Astrocyte of the hippocampus (primary cell): ENCODE measurements around the gene DYNLT3.

Experiments
- DNase-seq: peaks from one replicate; pipeline ENCODE4 v3.0.0; 2011; ENCODE audit warnings: low read depth, low spot score

The DYNLT3 gene

DNA sequence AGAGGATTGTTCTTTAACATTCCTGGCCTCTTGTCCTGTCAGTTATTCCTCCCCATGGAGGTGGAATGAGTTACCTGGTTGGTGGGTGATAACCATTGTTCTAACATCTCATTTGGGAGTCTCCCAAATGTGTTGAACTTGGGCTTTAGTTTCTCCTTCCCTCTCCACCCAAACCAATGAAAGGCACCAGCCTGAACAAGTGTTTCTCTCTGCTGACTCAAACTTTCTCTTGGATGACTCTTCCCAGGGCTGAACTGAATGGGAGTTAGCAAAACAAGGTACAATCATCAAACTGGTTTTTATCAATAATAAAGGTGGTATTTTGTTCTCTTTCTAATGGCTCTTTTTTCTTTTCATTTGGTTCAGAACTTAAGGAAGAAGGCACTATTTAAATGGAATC is 2.7 kb downstream of the DYNLT3 start:
- DNase-seq = no peak

DNA sequence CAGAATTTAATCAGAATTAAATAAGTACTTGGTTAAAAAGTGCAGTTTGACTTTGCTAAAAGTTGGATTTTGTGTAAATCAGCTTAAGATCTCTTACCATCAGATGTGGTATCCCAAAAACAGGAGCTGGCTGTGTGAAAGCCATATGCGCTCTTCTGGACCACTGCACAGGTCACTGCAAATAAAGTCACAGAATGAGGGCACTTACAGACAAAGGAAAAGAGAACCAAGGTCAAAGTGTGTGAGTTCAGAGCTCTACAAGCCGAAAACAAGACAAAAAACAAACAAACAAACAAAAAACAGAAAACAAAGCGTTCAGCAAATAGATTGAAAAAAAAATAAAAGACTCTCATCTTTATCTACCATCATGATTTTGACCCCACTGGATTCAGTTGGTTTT is 6.4 kb downstream of the DYNLT3 start:
- no peak for DNase-seq

GRCh38 chrX:37834937-37835336 is 12.4 kb downstream of the DYNLT3 start:
- no peak for DNase-seq

GRCh38 chrX:37830371-37830770 is 17.0 kb downstream of the DYNLT3 start:
- no peak for DNase-seq

DNA sequence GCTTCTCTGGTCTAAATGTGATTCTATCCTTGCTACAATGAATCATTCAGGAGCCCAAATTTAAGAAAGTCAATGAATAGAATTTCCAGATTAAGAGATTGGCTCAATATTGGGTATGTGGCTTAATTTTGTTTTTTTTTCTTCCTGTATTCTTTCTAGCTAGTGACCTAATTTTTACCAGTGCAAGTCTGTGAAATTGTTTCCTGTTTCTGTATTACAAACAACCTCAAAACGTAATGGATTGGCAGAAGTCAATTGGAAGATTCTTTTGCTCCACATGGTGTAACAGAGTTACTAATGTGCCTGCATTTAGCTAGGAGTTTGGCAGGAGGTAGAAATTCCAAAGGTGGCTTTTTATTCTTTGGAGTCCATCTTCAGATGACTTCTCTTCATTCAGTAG is 17.6 kb downstream of the DYNLT3 start:
- DNase-seq = no peak

- DNase-seq = peak; percentile 55
Observed at GRCh38 chrX:37825215-37825842, 22.0 kb downstream of the DYNLT3 start.

DNA sequence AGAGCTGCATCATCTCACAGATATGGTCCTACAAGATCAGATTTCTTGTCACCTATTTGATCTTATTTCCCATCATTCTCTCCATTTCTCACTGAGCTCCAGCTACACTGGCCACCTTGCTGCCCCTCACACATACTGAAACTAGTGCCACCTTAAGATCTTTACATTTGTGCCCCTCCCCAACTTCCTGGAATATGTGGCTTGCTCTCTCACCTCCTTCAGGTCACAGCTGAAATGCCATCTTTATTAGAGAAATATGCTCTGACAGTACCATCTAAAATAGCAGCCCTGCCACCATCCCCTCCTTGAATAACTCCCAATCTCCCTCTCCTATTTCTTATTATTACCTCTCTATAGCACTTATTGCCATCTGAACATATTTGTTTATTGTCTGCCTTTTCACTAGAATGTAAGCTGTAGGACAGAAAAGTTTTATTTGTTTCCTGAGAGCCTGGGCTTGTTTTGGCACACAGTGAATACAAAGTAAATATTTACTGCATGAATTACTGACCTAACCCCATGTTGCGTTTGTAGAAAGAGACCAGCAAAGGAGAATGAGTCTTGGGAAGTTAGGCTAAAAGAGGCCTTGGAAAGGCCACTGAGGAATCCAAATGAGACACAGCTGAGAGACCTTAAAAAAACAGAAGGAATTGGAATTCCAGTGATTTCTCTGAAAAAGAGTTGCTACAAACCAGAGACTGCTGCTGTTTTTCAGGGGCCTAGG is 22.7 kb downstream of the DYNLT3 start:
- DNase-seq = peak; percentile 12

DNA sequence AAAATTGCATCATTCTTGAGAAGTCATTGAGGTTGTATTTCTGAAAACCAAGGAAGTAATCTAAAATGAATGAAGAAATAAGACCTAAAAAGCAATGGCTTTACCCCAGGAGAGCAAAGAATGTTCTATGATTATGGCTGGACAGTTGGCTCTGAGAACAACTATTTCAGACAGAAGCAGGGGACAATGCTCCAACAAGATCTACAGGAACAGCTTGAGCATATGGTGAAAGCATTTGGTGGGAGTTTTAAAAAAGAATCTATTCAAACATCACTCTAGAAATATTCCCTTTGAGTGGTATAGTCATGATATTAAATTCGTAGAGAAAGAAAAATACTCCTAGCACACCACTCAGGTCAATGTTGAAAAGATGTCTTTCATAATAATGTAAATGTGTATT is 26.7 kb downstream of the DYNLT3 start:
- DNase-seq = no peak

- no peak for DNase-seq
Observed at GRCh38 chrX:37818031-37818430, 29.3 kb downstream of the DYNLT3 start.

DNA sequence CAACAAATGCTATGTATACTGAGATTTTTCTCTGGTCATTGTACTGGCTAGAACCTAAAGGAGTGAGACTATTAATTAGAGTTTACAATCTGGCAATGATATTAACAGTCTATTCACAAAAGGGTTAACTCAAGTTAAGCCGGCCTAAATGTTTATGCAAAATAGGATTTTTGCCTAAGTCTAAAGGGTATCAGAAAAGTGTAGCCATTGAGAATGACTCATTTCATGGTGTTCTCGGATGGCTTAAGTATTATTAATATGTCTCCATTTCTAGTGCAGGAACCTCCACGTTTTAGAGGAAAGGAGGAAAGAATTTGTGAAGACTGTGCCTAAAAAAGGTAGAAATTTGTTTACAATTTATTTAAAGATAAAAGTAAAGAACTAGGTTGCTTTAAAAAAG is 29.8 kb downstream of the DYNLT3 start:
- DNase-seq = no peak

GRCh38 chrX:37817176-37817575 is 30.2 kb downstream of the DYNLT3 start:
- no peak for DNase-seq

GRCh38 chrX:37816766-37817165 is 30.6 kb downstream of the DYNLT3 start:
- DNase-seq = no peak

DNA sequence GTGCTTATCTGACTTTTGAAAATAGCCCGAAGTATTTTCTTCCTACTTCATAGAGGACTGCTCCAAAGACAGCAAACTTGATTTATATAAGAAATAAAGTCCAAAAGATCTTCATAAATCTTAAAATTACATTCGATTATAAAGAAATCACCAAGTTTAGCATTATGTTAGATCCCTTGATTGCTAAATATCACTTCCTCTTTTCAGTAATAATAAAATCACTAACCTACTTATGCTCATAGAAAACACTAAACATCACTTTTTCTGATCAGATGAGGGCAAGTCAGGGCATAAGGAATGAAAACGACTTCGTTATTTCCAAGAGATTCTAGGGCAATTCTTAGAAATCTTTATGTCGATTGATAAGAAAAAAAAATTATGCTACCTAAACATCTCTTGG is 32.0 kb downstream of the DYNLT3 start:
- no peak for DNase-seq

DNA sequence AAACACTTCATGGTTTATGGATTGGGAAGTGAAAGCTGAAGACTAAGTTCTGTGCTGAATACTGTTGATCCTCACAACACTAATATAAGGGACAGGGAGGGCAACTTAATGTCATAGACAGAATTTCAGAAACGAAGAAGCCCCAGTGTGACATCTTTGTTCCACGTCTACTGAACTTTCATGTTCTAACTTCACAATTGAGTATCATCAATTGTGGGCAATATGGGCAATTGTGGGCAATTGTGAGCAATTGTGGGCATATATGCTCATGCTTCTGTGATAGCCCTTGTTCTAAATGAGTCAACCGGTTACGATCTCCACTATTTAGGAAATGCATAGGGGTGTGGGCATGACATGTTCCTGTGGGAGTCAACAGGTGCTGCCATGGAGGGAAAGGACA is 33.8 kb downstream of the DYNLT3 start:
- DNase-seq = no peak

GRCh38 chrX:37812110-37812509 is 35.3 kb downstream of the DYNLT3 start:
- no peak for DNase-seq

DNA sequence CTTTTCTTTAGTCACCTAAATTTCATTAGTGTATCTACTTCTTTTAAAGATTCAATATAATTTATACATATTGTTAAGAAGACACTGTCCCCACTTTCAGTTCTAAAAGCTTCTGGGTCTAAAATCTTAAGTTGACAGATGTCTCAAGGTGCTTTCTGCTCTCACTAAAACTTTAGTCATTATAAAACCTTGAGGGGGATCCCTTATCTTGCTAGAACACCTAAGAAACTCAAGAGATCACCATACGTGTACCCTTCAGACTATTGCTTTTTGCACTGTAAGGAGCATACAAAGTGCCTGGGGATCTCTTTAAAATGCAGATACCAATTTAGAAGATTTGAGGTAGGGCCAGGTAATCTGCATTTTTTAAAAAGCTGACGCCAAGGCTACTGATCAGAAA is 37.4 kb downstream of the DYNLT3 start:
- DNase-seq = no peak

GRCh38 chrX:37803057-37803456 is 44.3 kb downstream of the DYNLT3 start:
- no peak for DNase-seq

- DNase-seq = no peak
Observed at GRCh38 chrX:37802028-37802427, 45.3 kb downstream of the DYNLT3 start.

- DNase-seq = no peak
Observed at GRCh38 chrX:37800717-37801116, 46.7 kb downstream of the DYNLT3 start.

GRCh38 chrX:37799936-37800335 is 47.4 kb downstream of the DYNLT3 start:
- DNase-seq = no peak

DNA sequence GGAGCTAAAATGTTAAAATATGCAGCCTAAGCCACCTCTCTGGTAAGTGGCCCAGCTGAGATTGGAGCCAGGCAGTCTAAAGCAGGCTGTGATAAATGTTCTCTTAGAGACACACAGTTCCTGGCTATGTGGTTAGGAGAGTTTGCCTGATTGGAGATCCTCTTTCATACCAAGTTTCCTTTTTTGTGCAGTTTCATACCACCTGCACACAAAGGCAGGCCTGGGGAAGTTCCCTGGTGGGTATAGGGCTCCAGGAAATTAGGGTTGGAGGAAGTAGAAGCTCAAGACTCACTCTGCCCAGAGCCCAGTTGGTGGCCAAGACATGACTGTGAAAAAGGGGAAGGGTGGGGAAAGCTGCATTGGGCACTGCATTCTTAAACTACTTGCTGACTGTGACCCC is 50.6 kb downstream of the DYNLT3 start:
- no peak for DNase-seq

DNA sequence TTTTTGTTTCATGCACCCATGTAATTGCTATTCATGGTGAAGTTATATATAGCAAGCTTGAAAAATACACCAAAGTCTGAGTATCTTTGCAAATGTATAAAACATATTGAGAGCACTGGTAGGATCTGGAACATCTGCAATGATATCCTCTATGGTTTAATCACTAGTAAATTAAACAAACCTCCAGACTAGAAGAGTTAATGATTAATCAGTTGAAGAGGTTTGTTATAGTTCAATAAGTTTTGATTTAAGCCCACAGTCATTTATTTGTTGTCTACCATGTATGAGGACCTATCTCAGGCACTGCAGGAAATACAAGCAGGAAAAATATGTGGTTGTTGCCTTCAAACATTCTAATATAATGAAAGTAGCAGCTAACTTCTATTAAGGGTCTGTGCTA is 51.1 kb downstream of the DYNLT3 start:
- no peak for DNase-seq
